IPS DF 6.9 (cell line): ENCODE measurements around the gene TMPRSS11D.

Source experiments
- DNase-seq: peaks from one replicate; pipeline ENCODE4 v3.0.0-alpha.2; 2013; ENCODE audit warnings: low read depth, low spot score
- H3K27ac ChIP-seq: one replicate; pipeline ENCODE4 v1.5.1; 2013; ENCODE audit warnings: low read length, control low read depth
- H3K27me3 ChIP-seq: 2 replicates; pipeline ENCODE4 v1.6.1; 2013; ENCODE audit warnings: mild to moderate bottlenecking, low read length; ENCODE audit not compliant: control insufficient read depth, insufficient read depth
- H3K36me3 ChIP-seq: 2 replicates; pipeline ENCODE4 v1.6.1; 2013; ENCODE audit warnings: low read length; ENCODE audit not compliant: control insufficient read depth, insufficient read depth
- H3K4me1 ChIP-seq: 2 replicates; pipeline ENCODE4 v1.6.1; 2013; ENCODE audit warnings: low read length; ENCODE audit not compliant: control insufficient read depth, insufficient read depth
- H3K4me3 ChIP-seq: 2 replicates; pipeline ENCODE4 v1.5.1; 2013; ENCODE audit warnings: mild to moderate bottlenecking, low read length
- H3K9me3 ChIP-seq: 2 replicates; pipeline ENCODE4 v1.6.1; 2013; ENCODE audit warnings: low read length, inconsistent platforms; ENCODE audit not compliant: control insufficient read depth, insufficient read depth
- WGBS: extraction: QIAGEN DNeasy Blood & Tissue Kit; methylation state at CpG from one replicate; pipeline ENCODE4 v1.1.7; 2013; ENCODE audit warnings: mixed read lengths, missing lambda C conversion rate; ENCODE audit not compliant: insufficient read length, insufficient coverage; 5-methylcytosine and 5-hydroxymethylcytosine counted together

TMPRSS11D gene

GRCh38 chr4:67869580-67870190 is 14.1 kb downstream of the TMPRSS11D start:
- no peak overlapping the region for H3K27ac ChIP-seq
- DNase-seq: no peak
- H3K36me3 ChIP-seq: no peaks in the 10 kb centered on the region
- no peaks in the 10 kb centered on the region for H3K4me1 ChIP-seq
- no peaks in the 10 kb centered on the region for H3K9me3 ChIP-seq
- H3K27me3 ChIP-seq: no peaks in the 10 kb centered on the region
- no CpG with 5 or more reads among the region's 4 CpGs for WGBS
- no peak overlapping the region for H3K4me3 ChIP-seq

- Histone ChIP-seq H3K9me3 (no peaks in the 10 kb centered on the region), H3K27me3 (no peaks in the 10 kb centered on the region), H3K4me3 (no peak overlapping the region), H3K27ac (no peak overlapping the region), H3K36me3 (no peaks in the 10 kb centered on the region), H3K4me1 (no peaks in the 10 kb centered on the region)
- no peak for DNase-seq
- WGBS: no CpG with 5 or more reads among the region's 6 CpGs
Measured at GRCh38 chr4:67861513-67861912, 22.3 kb downstream of the TMPRSS11D start.

- no peak overlapping the region for H3K4me3 ChIP-seq
- no peak overlapping the region for H3K27ac ChIP-seq
- no peak for DNase-seq
- H3K27me3 ChIP-seq: no peaks in the 10 kb centered on the region
- no peaks in the 10 kb centered on the region; the same call in 1 of the 2 replicates for H3K4me1 ChIP-seq
- no peaks in the 10 kb centered on the region for H3K36me3 ChIP-seq
- no CpG with 5 or more reads among the region's 2 CpGs for WGBS
- no peaks in the 10 kb centered on the region for H3K9me3 ChIP-seq
Measured at GRCh38 chr4:67853336-67853735, 30.5 kb downstream of the TMPRSS11D start.

- Histone ChIP-seq H3K4me1 (no peaks in the 10 kb centered on the region), H3K9me3 (no peaks in the 10 kb centered on the region), H3K36me3 (no peaks in the 10 kb centered on the region), H3K4me3 (no peak overlapping the region), H3K27me3 (no peaks in the 10 kb centered on the region), H3K27ac (no peak overlapping the region)
- WGBS: 100% methylated on average over 1 of the region's 2 CpGs
- DNase-seq: no peak
Measured at GRCh38 chr4:67820903-67821302, 62.9 kb downstream of the TMPRSS11D start.

GRCh38 chr4:67810011-67810410 is 73.8 kb downstream of the TMPRSS11D start:
- Histone ChIP-seq H3K36me3 (no peaks in the 10 kb centered on the region), H3K9me3 (no peaks in the 10 kb centered on the region), H3K27ac (no peak overlapping the region), H3K27me3 (no peaks in the 10 kb centered on the region), H3K4me3 (no peak overlapping the region), H3K4me1 (no peaks in the 10 kb centered on the region)
- DNase-seq: no peak
- no CpG with 5 or more reads among the region's 1 CpG for WGBS

GRCh38 chr4:67809502-67809901 is 74.3 kb downstream of the TMPRSS11D start:
- no peaks in the 10 kb centered on the region for H3K4me1 ChIP-seq
- DNase-seq: no peak
- H3K9me3 ChIP-seq: no peaks in the 10 kb centered on the region
- no peaks in the 10 kb centered on the region for H3K36me3 ChIP-seq
- WGBS: no CpG with 5 or more reads among the region's 7 CpGs
- no peak overlapping the region for H3K27ac ChIP-seq
- no peak overlapping the region for H3K4me3 ChIP-seq
- H3K27me3 ChIP-seq: no peaks in the 10 kb centered on the region

GRCh38 chr4:67796810-67797209 is 87.0 kb downstream of the TMPRSS11D start:
- H3K9me3 ChIP-seq: no peaks in the 10 kb centered on the region
- H3K27me3 ChIP-seq: no peaks in the 10 kb centered on the region
- H3K4me3 ChIP-seq: no peak overlapping the region
- H3K4me1 ChIP-seq: no peaks in the 10 kb centered on the region
- no peak for DNase-seq
- no peak overlapping the region for H3K27ac ChIP-seq
- no peaks in the 10 kb centered on the region for H3K36me3 ChIP-seq

- DNase-seq: no peak
- Histone ChIP-seq H3K9me3 (no peaks in the 10 kb centered on the region), H3K27me3 (no peaks in the 10 kb centered on the region), H3K27ac (no peak overlapping the region), H3K4me1 (no peaks in the 10 kb centered on the region), H3K36me3 (no peaks in the 10 kb centered on the region), H3K4me3 (no peak overlapping the region)
Measured at GRCh38 chr4:67790721-67791120, 93.1 kb downstream of the TMPRSS11D start.

GRCh38 chr4:67787311-67787710 is 96.5 kb downstream of the TMPRSS11D start:
- Histone ChIP-seq H3K27me3 (no peaks in the 10 kb centered on the region), H3K4me1 (no peaks in the 10 kb centered on the region), H3K27ac (no peak overlapping the region), H3K36me3 (no peaks in the 10 kb centered on the region), H3K4me3 (no peak overlapping the region), H3K9me3 (no peaks in the 10 kb centered on the region)
- DNase-seq: no peak
- no CpG with 5 or more reads among the region's 2 CpGs for WGBS

GRCh38 chr4:67785528-67785927 is 98.3 kb downstream of the TMPRSS11D start:
- no peak for DNase-seq

GRCh38 chr4:67779631-67780030 is 104.2 kb downstream of the TMPRSS11D start:
- no CpG with 5 or more reads among the region's 2 CpGs for WGBS
- no peak for DNase-seq

More at GRCh38 chr4:67785528-67785927, 98.3 kb downstream of the TMPRSS11D start:
- Histone ChIP-seq H3K9me3 (no peaks in the 10 kb centered on the region), H3K27me3 (no peaks in the 10 kb centered on the region), H3K4me3 (no peak overlapping the region), H3K4me1 (no peaks in the 10 kb centered on the region), H3K36me3 (no peaks in the 10 kb centered on the region), H3K27ac (no peak overlapping the region)
- no CpG with 5 or more reads among the region's 2 CpGs for WGBS

More at GRCh38 chr4:67779631-67780030, 104.2 kb downstream of the TMPRSS11D start:
- Histone ChIP-seq H3K36me3 (no peaks in the 10 kb centered on the region), H3K4me3 (no peak overlapping the region), H3K27ac (no peak overlapping the region), H3K4me1 (0 out of 2 replicates have a peak, but pooled peaks cover 1% of the 10 kb centered on the region), H3K9me3 (no peaks in the 10 kb centered on the region), H3K27me3 (no peaks in the 10 kb centered on the region)
